Measurements from ENCODE around the gene ALG9. TPM values are rescaled to one million over a fixed set of nuclear protein-coding genes. Genes with fewer than 3 reads are reported as not detected.

ALG9 gene
- total RNA-seq, 1 experiment from 2014 or later: 23.7 TPM

DNA sequence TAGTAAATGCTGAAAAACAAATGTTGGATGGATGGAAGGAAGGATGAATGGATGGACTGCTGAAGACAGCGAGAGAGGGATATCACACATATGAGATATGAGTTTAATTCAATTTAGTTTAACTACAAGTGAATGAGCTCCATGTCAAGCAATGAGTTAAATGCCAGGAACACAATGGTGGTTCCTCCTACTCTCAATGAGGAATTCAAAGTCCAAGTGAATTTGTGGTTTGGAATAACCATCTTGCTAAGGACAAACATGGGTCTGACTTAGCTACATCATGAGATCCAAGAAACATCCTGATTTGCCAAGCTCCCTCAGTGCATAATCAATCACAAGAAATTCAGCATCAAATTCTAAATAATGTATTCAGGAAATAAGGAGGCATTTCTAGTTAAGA, 79.1 kb downstream of the ALG9 start:
- ChIA-PET POLR2A (no interaction called here), CTCF (interaction anchor here (0.9 to 1.3 kb wide), 2 partner anchors 49 to 188 kb away, joined by 3 read pairs; no protein-coding TSS in a partner anchor), RAD21 (ENCODE audit: low non-redundant PET in 1 of 2, low total read pairs in 2 of 2, uncharacterized antibody in 2 of 2, unreplicated experiment in 2 of 2) (interaction anchor here in 1 of 2 experiments (1.0 kb wide), 1 partner anchor 26 kb away, joined by 6 read pairs; the partner anchor contains the start of gene PPP2R1B)
- H3K27me3 ChIP-seq (ENCODE audit: insufficient read depth, low read length): no peaks in the 10 kb centered on the region
- ATAC-seq (no peak), DNase-seq (ENCODE audit: low read depth, low spot score) (no peak)
- no peak overlapping the region for H3K27ac ChIP-seq (ENCODE audit: low read depth, low read length)
- H4K20me1 ChIP-seq (ENCODE audit: insufficient read depth): no peaks in the 10 kb centered on the region
- no TSS peak for BruUV-seq (replicated peaks)
- H3K9me3 ChIP-seq (ENCODE audit: control insufficient read depth in 1 of 2, insufficient read depth in 1 of 2, low read depth in 1 of 2, low read length in 2 of 2): no peaks in the 10 kb centered on the region
- intact Hi-C loops (cut with micrococcal nuclease): no loop called here
- H2AFZ ChIP-seq (ENCODE audit: low read depth, low read length, poor library complexity, severe bottlenecking): no peak overlapping the region
- no peaks in the 10 kb centered on the region for H3K9me2 ChIP-seq (ENCODE audit: insufficient read depth)
- H3K9ac ChIP-seq (ENCODE audit: low read length): no peak overlapping the region
- H3K36me3 ChIP-seq (ENCODE audit: control insufficient read depth in 1 of 2, insufficient read depth in 2 of 2, low read length in 2 of 2): 0 out of 4 replicates have a peak, but pooled peaks cover 0 to 3% of the 10 kb centered on the region in 2 experiments
- H3K79me2 ChIP-seq (ENCODE audit: insufficient read depth, low read length): no peaks in the 10 kb centered on the region
- TF ChIP-seq TCF7L2 (IDR thresholded peaks at IDR 0.05; ENCODE audit: borderline replicate concordance, extremely low read depth, insufficient read depth, insufficient read length) (no peak), EZH2 (IDR thresholded peaks at IDR 0.05) (no peak), FOSL1 (IDR thresholded peaks at IDR 0.05; ENCODE audit: low read depth) (no peak), SRF (IDR thresholded peaks at IDR 0.05; ENCODE audit: low read depth) (no peak), RAD21 (IDR thresholded peaks at IDR 0.05; ENCODE audit: low read depth) (no peak), EZH2phosphoT487 (IDR thresholded peaks at IDR 0.05; ENCODE audit: borderline replicate concordance) (no peak), CEBPB (IDR thresholded peaks at IDR 0.05; ENCODE audit: low read depth) (no peak), SIN3A (IDR thresholded peaks at IDR 0.05; ENCODE audit: low read depth) (no peak)
- H3K4me2 ChIP-seq (ENCODE audit: low read length): no peak overlapping the region
- no peak overlapping the region for H3K4me3 ChIP-seq (replicated peaks in 1 of 2; ENCODE audit: low read depth in 1 of 2, low read length in 2 of 2)
- no peaks in the 10 kb centered on the region for H3K4me1 ChIP-seq (ENCODE audit: control insufficient read depth in 1 of 2, insufficient read depth in 2 of 2, low read length in 2 of 2)

DNA sequence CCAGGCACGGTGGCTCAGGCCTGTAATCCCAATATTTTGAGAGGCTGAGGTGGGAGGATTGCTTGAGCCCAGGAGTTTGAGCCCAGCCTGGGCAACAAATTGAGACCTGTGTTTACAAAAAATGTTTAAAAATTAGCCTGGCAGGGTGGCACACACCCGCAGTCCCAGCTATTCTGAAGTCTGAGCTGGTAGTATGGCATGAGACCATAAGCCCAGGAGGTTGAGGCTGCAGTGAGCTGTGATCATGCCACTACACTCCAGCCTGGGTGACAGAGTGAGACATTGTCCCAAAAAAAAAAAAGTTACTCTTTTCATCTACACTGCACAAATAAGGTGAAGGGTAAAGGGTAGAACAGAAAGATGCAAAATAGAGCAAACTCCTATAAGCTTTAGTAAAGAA, 82.9 kb downstream of the ALG9 start:
- H3K4me2 ChIP-seq (ENCODE audit: low read length): no peak overlapping the region
- no peak overlapping the region for H3K9ac ChIP-seq (ENCODE audit: low read length)
- no peak overlapping the region for H2AFZ ChIP-seq (ENCODE audit: low read depth, low read length, poor library complexity, severe bottlenecking)
- H3K9me2 ChIP-seq (ENCODE audit: insufficient read depth): no peaks in the 10 kb centered on the region
- TF ChIP-seq ZFX (IDR thresholded peaks at IDR 0.05) (no peak), JUND (IDR thresholded peaks at IDR 0.05) (no peak), YY1 (IDR thresholded peaks at IDR 0.05; ENCODE audit: extremely low read depth, insufficient replicate concordance, low read depth, low read length) (no peak), FOSL1 (IDR thresholded peaks at IDR 0.05; ENCODE audit: low read depth) (no peak)
- no peaks in the 10 kb centered on the region for H3K9me3 ChIP-seq (ENCODE audit: control insufficient read depth in 1 of 2, insufficient read depth in 1 of 2, low read depth in 1 of 2, low read length in 2 of 2)
- H4K20me1 ChIP-seq (ENCODE audit: insufficient read depth): no peaks in the 10 kb centered on the region
- no peak overlapping the region for H3K4me3 ChIP-seq (replicated peaks in 1 of 2; ENCODE audit: low read depth in 1 of 2, low read length in 2 of 2)
- POLR2A ChIA-PET: no interaction called here
- no peaks in the 10 kb centered on the region for H3K4me1 ChIP-seq (ENCODE audit: control insufficient read depth in 1 of 2, insufficient read depth in 2 of 2, low read length in 2 of 2)
- DNase-seq (ENCODE audit: low read depth, low spot score) (no peak), ATAC-seq (no peak)
- RAD21 ChIA-PET (ENCODE audit: low non-redundant PET in 1 of 2, low total read pairs in 2 of 2, uncharacterized antibody in 2 of 2, unreplicated experiment in 2 of 2): no interaction called here
- BruUV-seq (replicated peaks): no TSS peak
- no peaks in the 10 kb centered on the region for H3K27me3 ChIP-seq (ENCODE audit: insufficient read depth, low read length)
- H3K27ac ChIP-seq (ENCODE audit: low read depth, low read length): no peak overlapping the region
- H3K36me3 ChIP-seq (ENCODE audit: control insufficient read depth in 1 of 2, insufficient read depth in 2 of 2, low read length in 2 of 2): no peaks in the 10 kb centered on the region; a peak in 1 of 4 replicates
- CTCF ChIA-PET: no interaction called here
- no peaks in the 10 kb centered on the region for H3K79me2 ChIP-seq (ENCODE audit: insufficient read depth, low read length)
- intact Hi-C loops (cut with micrococcal nuclease): no loop called here

Data from HCT116 (cell line).